PC-9 (cell line): ENCODE data around the gene MAGEB2. TPM values are rescaled to one million over a fixed set of nuclear protein-coding genes. Genes with fewer than 3 reads are reported as not detected.

Source experiments
- BruUV-seq: library from RNA; stranded (reverse); fragments of 400-500 nt; replicated peaks from 2 replicates; lab custom pipeline; 2021; lab: Mats Ljungman, UMichigan
- CTCF ChIA-PET: fragments of 300-600 bp; sonication (Branson Sonifier 250); formaldehyde crosslinking; loops from one replicate; lab custom pipeline; 2022; ENCODE audit warnings: antibody characterized with exemption; lab: Charles Lee
- POLR2A ChIA-PET: fragments of 300-600 bp; sonication (Branson Sonifier 250); formaldehyde crosslinking; loops from one replicate; lab custom pipeline; 2022; ENCODE audit warnings: antibody characterized with exemption; ENCODE audit not compliant: unreplicated experiment; lab: Charles Lee
- DNase-seq, 2 experiments: peaks; one replicate each; pipeline versions ENCODE4 v3.0.0 to v3.0.0-alpha.2; 2015 to 2022; ENCODE audit warnings: mixed read lengths in 1 of 2
- H2AFZ ChIP-seq: fragments of 200-600 bp; sonication (generic); 2 replicates; pipeline ENCODE4 v1.8.1; 2017; ENCODE audit warnings: antibody characterized with exemption
- H3F3A ChIP-seq: fragments of 200-600 bp; sonication (generic); 2 replicates; pipeline ENCODE4 v1.8.1; 2017; ENCODE audit warnings: antibody characterized with exemption, mild to moderate bottlenecking, low read depth; ENCODE audit not compliant: insufficient read depth
- H3K27ac ChIP-seq: fragments of 200-600 bp; sonication (generic); 2 replicates; pipeline ENCODE4 v1.6.1; 2016; ENCODE audit warnings: mixed run types
- H3K27me3 ChIP-seq: fragments of 200-600 bp; sonication (generic); 2 replicates; pipeline ENCODE4 v1.6.1; 2016; ENCODE audit warnings: low read depth, mixed run types; ENCODE audit not compliant: insufficient read depth
- H3K36me3 ChIP-seq: fragments of 200-600 bp; sonication (generic); 2 replicates; pipeline ENCODE4 v1.6.1; 2016; ENCODE audit warnings: low read depth, mixed run types
- H3K4me1 ChIP-seq: fragments of 200-600 bp; sonication (generic); replicated peaks from 2 replicates; pipeline ENCODE4 v1.6.1; 2016; ENCODE audit warnings: mixed run types; ENCODE audit not compliant: insufficient read depth
- H3K4me2 ChIP-seq: fragments of 200-600 bp; sonication (generic); 2 replicates; pipeline ENCODE4 v1.6.1; 2017; ENCODE audit warnings: mixed run types
- H3K4me3 ChIP-seq: fragments of 200-600 bp; sonication (generic); 2 replicates; pipeline ENCODE4 v1.6.1; 2016; ENCODE audit warnings: mixed run types
- H3K79me2 ChIP-seq: fragments of 200-600 bp; sonication (generic); 2 replicates; pipeline ENCODE4 v1.6.1; 2017; ENCODE audit warnings: low read depth, mixed run types
- H3K9me2 ChIP-seq: fragments of 200-600 bp; sonication (generic); 2 replicates; pipeline ENCODE4 v1.8.1; 2017; ENCODE audit warnings: mild to moderate bottlenecking; ENCODE audit not compliant: insufficient read depth
- H3K9me3 ChIP-seq: fragments of 200-600 bp; sonication (generic); 2 replicates; pipeline ENCODE4 v1.8.1; 2016; ENCODE audit warnings: low read depth; ENCODE audit not compliant: insufficient read depth
- H4K20me1 ChIP-seq: fragments of 200-600 bp; sonication (generic); 2 replicates; pipeline ENCODE4 v1.8.1; 2017; ENCODE audit not compliant: insufficient read depth
- EZH2 ChIP-seq: fragments of 200-600 bp; sonication (generic); IDR thresholded peaks from 2 replicates; pipeline ENCODE4 v1.8.0; 2017; ENCODE audit warnings: antibody characterized with exemption, low read depth
- intact Hi-C: fragments of 100-400 bp; cut with micrococcal nuclease; formaldehyde crosslinking; loops from one replicate; pipeline ENCODE4 v1.10.0; 2022; ENCODE audit not compliant: unreplicated experiment
- total RNA-seq: library from RNA; stranded (reverse); gene quantifications from 2 replicates; pipeline ENCODE4 v1.2.3, GENCODE V29; 2021
- TF ChIP-seq, protein P1 (sequence below): fragments of 200-600 bp; sonication (generic); conservative IDR thresholded peaks from 2 replicates; pipeline ENCODE4 v1.6.1; 2017; ENCODE audit warnings: mixed run types, antibody characterized with exemption, mild to moderate bottlenecking, moderate library complexity

MAGEB2 gene
- total RNA-seq, 1 experiment from 2014 or later, result not detected

- no peaks in the 10 kb centered on the region for H3K9me2 ChIP-seq
- no peaks in the 10 kb centered on the region for H3F3A ChIP-seq
- no peak within 1 kb of the TSS for H3K4me3 ChIP-seq
- ChIA-PET CTCF (no interaction called here), POLR2A (no interaction called here)
- no peak within 1 kb of the TSS for H2AFZ ChIP-seq
- H3K4me2 ChIP-seq, result no peak within 1 kb of the TSS
- no peaks in the 10 kb centered on the region for H3K9me3 ChIP-seq
- intact Hi-C loops, result no loop called here
- H4K20me1 ChIP-seq, result no peaks in the 10 kb centered on the region
- no peak for TF ChIP-seq EZH2
- TF ChIP-seq, protein P1, sequence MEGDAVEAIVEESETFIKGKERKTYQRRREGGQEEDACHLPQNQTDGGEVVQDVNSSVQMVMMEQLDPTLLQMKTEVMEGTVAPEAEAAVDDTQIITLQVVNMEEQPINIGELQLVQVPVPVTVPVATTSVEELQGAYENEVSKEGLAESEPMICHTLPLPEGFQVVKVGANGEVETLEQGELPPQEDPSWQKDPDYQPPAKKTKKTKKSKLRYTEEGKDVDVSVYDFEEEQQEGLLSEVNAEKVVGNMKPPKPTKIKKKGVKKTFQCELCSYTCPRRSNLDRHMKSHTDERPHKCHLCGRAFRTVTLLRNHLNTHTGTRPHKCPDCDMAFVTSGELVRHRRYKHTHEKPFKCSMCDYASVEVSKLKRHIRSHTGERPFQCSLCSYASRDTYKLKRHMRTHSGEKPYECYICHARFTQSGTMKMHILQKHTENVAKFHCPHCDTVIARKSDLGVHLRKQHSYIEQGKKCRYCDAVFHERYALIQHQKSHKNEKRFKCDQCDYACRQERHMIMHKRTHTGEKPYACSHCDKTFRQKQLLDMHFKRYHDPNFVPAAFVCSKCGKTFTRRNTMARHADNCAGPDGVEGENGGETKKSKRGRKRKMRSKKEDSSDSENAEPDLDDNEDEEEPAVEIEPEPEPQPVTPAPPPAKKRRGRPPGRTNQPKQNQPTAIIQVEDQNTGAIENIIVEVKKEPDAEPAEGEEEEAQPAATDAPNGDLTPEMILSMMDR, result no peak
- H3K27me3 ChIP-seq, result no peaks in the 10 kb centered on the region
- no TSS peak for BruUV-seq
- H3K79me2 ChIP-seq, result no peaks in the 10 kb centered on the region
- no peak within 1 kb of the TSS for H3K27ac ChIP-seq
- no peaks in the 10 kb centered on the region for H3K36me3 ChIP-seq
- DNase-seq, result no peak
- no peaks in the 10 kb centered on the region for H3K4me1 ChIP-seq
These were observed 15.0 kb downstream of the MAGEB2 start, which contains the start of gene MAGEB3 for GRCh38 chrX:30230395-30230794. TSS of gene MAGEB3 (plus strand) at chrX:30230657. CDS start at chrX:30235925, 5,268 bp downstream.

DNA sequence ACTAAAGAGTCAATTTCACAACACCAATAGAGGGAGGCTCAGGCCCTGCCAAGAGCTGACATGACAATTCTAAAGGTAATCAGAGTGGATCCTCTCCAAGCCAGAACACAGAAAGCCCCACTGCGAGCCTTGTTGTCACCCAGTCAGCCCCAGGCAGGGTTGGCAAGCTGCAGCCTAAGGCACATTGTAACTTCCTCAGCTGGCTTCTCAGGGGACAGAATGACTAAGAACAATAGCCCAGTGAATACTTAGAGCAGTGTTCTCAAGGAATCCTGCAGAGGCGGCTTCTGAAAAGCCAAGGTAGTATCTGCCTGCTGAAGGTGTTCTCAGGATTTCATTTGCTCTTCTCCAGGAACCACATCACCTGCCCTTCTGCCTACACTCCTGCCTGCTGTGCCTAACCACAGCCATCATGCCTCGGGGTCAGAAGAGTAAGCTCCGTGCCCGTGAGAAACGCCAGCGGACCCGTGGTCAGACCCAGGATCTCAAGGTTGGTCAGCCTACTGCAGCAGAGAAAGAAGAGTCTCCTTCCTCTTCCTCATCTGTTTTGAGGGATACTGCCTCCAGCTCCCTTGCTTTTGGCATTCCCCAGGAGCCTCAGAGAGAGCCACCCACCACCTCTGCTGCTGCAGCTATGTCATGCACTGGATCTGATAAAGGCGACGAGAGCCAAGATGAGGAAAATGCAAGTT lies 26.5 kb downstream of the MAGEB2 start, which contains the start of gene MAGEB4:
TSS of gene MAGEB4 (plus strand) at position 277 of the 692 bp plus-strand sequence. CDS start at position 413, 136 bp downstream.
- ChIA-PET POLR2A (no interaction called here), CTCF (no interaction called here)
- intact Hi-C loops, result no loop called here

DNA sequence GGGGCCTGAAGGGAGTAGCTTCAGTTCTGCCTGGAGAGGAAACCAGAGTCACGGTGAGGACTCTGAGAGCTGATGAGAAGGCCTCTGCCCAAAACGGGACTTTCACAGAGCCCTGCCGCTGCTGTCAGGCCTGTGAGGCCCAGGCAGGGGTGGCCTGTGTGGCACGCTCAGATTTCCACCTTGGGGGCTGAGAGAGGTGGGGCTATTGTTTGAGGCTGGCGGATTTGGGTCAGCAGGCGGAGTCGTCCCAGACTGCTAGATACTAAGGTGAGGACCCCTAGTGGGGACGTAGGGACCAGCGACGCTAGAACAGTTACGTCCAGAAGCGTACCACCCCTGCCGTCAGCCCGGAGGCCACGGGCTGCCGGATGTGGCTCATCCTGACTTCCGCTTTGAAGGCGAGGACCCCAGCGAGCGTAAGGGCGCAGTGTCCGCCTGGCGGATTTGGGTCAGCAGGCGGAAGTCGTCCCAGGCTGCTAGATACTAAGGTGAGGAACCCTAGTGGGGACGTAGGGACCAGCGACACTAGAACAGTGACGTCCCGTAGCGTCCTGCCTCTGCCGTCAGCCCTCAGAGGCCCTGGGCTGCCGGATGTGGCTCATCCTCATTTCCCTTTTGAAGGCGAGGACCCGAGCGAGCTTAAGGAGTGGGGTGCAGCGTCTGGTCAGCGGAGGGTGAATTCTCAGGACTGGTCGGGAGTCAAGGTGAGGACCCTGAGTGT lies 31.6 kb downstream of the MAGEB2 start, which contains the start of gene MAGEB1:
TSS of gene MAGEB1 (plus strand) at position 378 of the 721 bp plus-strand sequence. CDS start 3,348 bp downstream, outside the sequence.
- H3K4me2 ChIP-seq, result no peak within 1 kb of the TSS
- H3K9me3 ChIP-seq, result no peaks in the 10 kb centered on the region
- ChIA-PET CTCF (no interaction called here), POLR2A (no interaction called here)
- no peaks in the 10 kb centered on the region for H3K4me1 ChIP-seq
- H3K27ac ChIP-seq, result no peak within 1 kb of the TSS
- no peaks in the 10 kb centered on the region for H3K36me3 ChIP-seq
- H2AFZ ChIP-seq, result no peak within 1 kb of the TSS
- intact Hi-C loops, result no loop called here
- H3K9me2 ChIP-seq, result no peaks in the 10 kb centered on the region
- no peaks in the 10 kb centered on the region for H4K20me1 ChIP-seq
- no peaks in the 10 kb centered on the region for H3K79me2 ChIP-seq
- BruUV-seq, result no TSS peak
- no peaks in the 10 kb centered on the region for H3F3A ChIP-seq
- no peak for DNase-seq
- no peaks in the 10 kb centered on the region for H3K27me3 ChIP-seq
- TF ChIP-seq, protein P1, result no peak
- TF ChIP-seq EZH2, result no peak
- no peak within 1 kb of the TSS for H3K4me3 ChIP-seq

More for the DNA sequence above, 26.5 kb downstream of the MAGEB2 start, which contains the start of gene MAGEB4:
- no peak within 1 kb of the TSS for H3K27ac ChIP-seq
- no peak within 1 kb of the TSS for H3K4me2 ChIP-seq
- no peaks in the 10 kb centered on the region for H3K36me3 ChIP-seq
- no peak for TF ChIP-seq EZH2
- TF ChIP-seq, protein P1, result no peak
- H3K27me3 ChIP-seq, result no peaks in the 10 kb centered on the region
- H3K79me2 ChIP-seq, result no peaks in the 10 kb centered on the region
- no peaks in the 10 kb centered on the region for H3K9me3 ChIP-seq
- H2AFZ ChIP-seq, result no peak within 1 kb of the TSS
- DNase-seq, result no peak
- BruUV-seq, result no TSS peak
- no peaks in the 10 kb centered on the region for H3F3A ChIP-seq
- H3K4me3 ChIP-seq, result no peak within 1 kb of the TSS
- H3K4me1 ChIP-seq, result no peaks in the 10 kb centered on the region
- H4K20me1 ChIP-seq, result no peaks in the 10 kb centered on the region
- H3K9me2 ChIP-seq, result no peaks in the 10 kb centered on the region
